Activated CD8-positive, alpha-beta T cell treated with anti-CD3 and anti-CD28 coated beads for 36 hours (primary cell): Measurements from ENCODE around the gene GNB1. TPM values are rescaled to one million over a fixed set of nuclear protein-coding genes. Genes with fewer than 3 reads are reported as not detected.

Source experiments
- ATAC-seq: fragments of 200-7000 bp; cut with Tn5 transposase; one replicate; pipeline ENCODE4 v1.10.0; 2021; ENCODE audit warnings: mild to moderate bottlenecking, moderate library complexity
- CTCF ChIA-PET: fragments of 350-600 bp; sonication (Branson Sonifier 250); formaldehyde crosslinking; loops from one replicate; lab custom pipeline; 2021; ENCODE audit warnings: antibody characterized with exemption; lab: Charles Lee
- POLR2A ChIA-PET: fragments of 350-600 bp; sonication (Branson Sonifier 250); formaldehyde crosslinking; loops from one replicate; lab custom pipeline; 2021; ENCODE audit warnings: antibody characterized with exemption; lab: Charles Lee
- DNase-seq: peaks from one replicate; pipeline ENCODE4 v3.0.0-alpha.2; 2020
- H3K27ac Mint-ChIP-seq: one replicate; pipeline ENCODE4 v1.8.0; 2021; ENCODE audit warnings: mild to moderate bottlenecking, mixed read lengths
- H3K27me3 Mint-ChIP-seq: one replicate; pipeline ENCODE4 v1.8.0; 2021; ENCODE audit warnings: mixed read lengths
- H3K36me3 Mint-ChIP-seq: one replicate; pipeline ENCODE4 v1.8.0; 2021; ENCODE audit warnings: low read depth, mixed read lengths
- H3K4me1 Mint-ChIP-seq: one replicate; pipeline ENCODE4 v1.8.0; 2021; ENCODE audit warnings: low read depth, mixed read lengths
- H3K4me3 Mint-ChIP-seq: one replicate; pipeline ENCODE4 v1.8.0; 2021; ENCODE audit warnings: mild to moderate bottlenecking, moderate library complexity, mixed read lengths
- H3K9me3 Mint-ChIP-seq: one replicate; pipeline ENCODE4 v1.8.0; 2021; ENCODE audit warnings: mixed read lengths
- intact Hi-C: fragments of 100-400 bp; cut with micrococcal nuclease; formaldehyde crosslinking; loops from one replicate; pipeline ENCODE4 v1.10.0; 2022
- total RNA-seq, 2 experiments: library from RNA; stranded (reverse); gene quantifications; one replicate each; pipeline ENCODE4 v1.2.3, GENCODE V29; 2021
- TF ChIP-seq, protein P1 (sequence below): fragments of 200-600 bp; IDR thresholded peaks from one replicate; pipeline ENCODE4 v1.8.0; 2022; ENCODE audit warnings: antibody characterized with exemption, mild to moderate bottlenecking

The GNB1 gene
- total RNA-seq, 2 experiments from 2014 or later = 318 to 330 TPM

DNA sequence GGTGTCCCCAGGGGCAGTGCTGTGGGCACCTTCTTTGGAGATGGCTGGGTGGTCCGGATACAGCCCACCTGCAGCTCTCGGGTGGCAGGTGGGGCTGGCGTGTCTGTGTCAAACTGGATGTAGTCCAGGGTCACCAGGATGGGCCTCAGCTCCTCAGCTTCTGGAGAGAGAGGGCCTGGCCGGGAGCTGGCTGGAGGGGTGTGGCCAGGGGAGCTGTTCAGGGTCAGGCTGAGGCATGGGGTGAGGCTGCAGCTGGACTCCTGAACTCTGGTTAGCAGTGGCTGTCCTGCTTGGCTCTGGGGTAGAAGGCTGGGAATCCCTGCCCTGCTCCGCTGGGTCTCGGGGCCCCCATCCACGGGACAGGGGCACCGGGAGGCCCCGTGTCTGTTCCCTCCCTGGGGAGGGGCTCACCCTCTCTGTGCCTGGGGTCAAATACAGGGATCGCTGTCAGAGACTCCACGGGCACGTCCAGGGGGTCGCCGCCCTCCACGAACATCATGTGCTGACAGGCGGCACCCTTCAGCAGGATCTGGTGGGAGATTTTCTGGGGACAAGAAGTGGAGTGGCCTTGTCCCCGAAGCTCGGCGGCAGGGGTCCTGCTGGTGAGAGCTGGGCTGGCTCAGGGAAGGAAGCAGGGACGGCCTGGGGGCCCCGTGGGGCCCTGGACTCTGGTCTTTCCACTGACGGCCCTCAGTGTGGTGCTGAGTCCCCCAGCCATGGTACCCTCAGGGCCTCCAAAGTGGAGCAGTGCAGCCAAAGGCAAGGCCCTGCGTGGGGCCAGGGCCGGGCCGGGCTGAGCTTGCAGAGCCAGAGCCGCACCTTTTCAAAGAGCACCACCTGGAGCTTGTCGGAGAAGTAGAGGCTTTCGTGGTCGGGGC, 32.3 kb upstream of the GNB1 start:
- no peak for ATAC-seq
- no peaks in the 10 kb centered on the region for H3K4me1 Mint-ChIP-seq
- POLR2A ChIA-PET = interaction anchor here (0.6 kb wide), 1 partner anchor 262 kb away, joined by 4 read pairs; no protein-coding TSS in a partner anchor
- CTCF ChIA-PET = no interaction called here
- H3K27me3 Mint-ChIP-seq = no peaks in the 10 kb centered on the region
- TF ChIP-seq, protein P1, sequence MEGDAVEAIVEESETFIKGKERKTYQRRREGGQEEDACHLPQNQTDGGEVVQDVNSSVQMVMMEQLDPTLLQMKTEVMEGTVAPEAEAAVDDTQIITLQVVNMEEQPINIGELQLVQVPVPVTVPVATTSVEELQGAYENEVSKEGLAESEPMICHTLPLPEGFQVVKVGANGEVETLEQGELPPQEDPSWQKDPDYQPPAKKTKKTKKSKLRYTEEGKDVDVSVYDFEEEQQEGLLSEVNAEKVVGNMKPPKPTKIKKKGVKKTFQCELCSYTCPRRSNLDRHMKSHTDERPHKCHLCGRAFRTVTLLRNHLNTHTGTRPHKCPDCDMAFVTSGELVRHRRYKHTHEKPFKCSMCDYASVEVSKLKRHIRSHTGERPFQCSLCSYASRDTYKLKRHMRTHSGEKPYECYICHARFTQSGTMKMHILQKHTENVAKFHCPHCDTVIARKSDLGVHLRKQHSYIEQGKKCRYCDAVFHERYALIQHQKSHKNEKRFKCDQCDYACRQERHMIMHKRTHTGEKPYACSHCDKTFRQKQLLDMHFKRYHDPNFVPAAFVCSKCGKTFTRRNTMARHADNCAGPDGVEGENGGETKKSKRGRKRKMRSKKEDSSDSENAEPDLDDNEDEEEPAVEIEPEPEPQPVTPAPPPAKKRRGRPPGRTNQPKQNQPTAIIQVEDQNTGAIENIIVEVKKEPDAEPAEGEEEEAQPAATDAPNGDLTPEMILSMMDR = no peak
- H3K4me3 Mint-ChIP-seq = no peak overlapping the region
- DNase-seq = no peak
- H3K9me3 Mint-ChIP-seq = no peaks in the 10 kb centered on the region
- intact Hi-C loops = no loop called here
- no peak overlapping the region for H3K27ac Mint-ChIP-seq
- H3K36me3 Mint-ChIP-seq = no peaks in the 10 kb centered on the region

DNA sequence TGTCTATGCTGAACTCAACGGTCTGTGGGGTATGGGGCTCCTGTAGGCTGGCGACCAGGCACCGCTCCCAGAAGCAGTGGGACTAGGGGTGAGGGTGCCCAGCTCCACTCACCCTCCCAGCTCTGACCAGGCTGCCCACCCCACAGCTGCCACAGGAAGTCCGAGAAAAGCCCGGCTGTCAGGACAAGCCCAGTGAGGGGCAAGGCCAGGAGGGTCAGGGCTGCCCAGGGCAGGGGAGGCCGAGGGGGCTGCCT, 31.7 kb upstream of the GNB1 start:
- intact Hi-C loops = no loop called here
- DNase-seq (no peak), ATAC-seq (no peak)
- TF ChIP-seq, protein P1 = no peak
- Mint-ChIP-seq H3K36me3 (no peaks in the 10 kb centered on the region), H3K4me3 (no peak overlapping the region), H3K9me3 (no peaks in the 10 kb centered on the region), H3K27me3 (no peaks in the 10 kb centered on the region), H3K4me1 (peaks cover 3% of the 10 kb centered on the region), H3K27ac (no peak overlapping the region)
- CTCF ChIA-PET = no interaction called here
- POLR2A ChIA-PET = interaction anchor here (0.6 kb wide), 1 partner anchor 262 kb away, joined by 4 read pairs; no protein-coding TSS in a partner anchor

DNA sequence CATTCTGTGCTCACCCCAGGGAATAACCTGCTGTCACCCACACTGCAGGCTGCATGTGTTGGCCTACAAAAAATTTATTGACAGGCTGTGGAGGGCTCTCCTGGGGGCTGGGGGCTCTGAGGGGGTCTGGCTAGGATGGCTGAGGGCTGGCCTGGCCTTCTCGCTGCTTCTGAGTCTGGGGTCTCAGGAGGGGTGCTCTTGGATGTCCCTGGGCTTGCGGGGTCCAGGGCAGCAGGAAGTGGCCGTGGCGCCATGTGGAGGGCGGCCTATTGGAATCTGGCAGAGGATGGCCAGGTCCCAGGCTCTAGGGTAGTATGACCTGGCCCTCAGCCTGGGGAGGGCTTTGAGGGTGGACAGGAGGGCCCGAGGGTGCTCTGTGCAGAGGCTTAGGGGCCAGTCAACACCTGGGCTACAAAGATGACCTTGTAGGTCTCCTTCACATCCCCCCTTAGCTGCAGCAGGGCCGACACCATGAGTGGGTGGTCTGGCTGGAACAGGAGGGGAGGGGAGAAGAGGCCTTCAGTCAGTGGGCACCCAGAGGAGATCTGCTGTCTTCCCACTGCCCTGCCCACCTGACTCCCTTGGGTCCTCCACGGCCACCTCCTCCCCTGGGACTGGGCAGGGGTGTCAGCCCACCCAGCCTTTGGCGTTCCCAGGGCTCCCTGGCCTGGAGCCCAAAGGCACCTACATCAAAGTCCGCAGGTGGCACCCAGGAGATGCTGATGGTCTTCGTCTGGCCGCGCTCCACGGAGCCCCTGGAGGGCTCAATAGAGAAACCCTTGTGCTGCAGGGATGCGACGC, 31.2 kb upstream of the GNB1 start:
- Mint-ChIP-seq H3K27me3 (no peaks in the 10 kb centered on the region), H3K27ac (no peak overlapping the region), H3K4me3 (no peak overlapping the region), H3K9me3 (no peaks in the 10 kb centered on the region), H3K36me3 (no peaks in the 10 kb centered on the region), H3K4me1 (peaks cover 3% of the 10 kb centered on the region)
- no peak for ATAC-seq
- ChIA-PET CTCF (no interaction called here), POLR2A (interaction anchor here (0.6 kb wide), 1 partner anchor 263 kb away, joined by 4 read pairs; no protein-coding TSS in a partner anchor)
- TF ChIP-seq, protein P1 = no peak
- no peak for DNase-seq
- intact Hi-C loops = no loop called here

DNA sequence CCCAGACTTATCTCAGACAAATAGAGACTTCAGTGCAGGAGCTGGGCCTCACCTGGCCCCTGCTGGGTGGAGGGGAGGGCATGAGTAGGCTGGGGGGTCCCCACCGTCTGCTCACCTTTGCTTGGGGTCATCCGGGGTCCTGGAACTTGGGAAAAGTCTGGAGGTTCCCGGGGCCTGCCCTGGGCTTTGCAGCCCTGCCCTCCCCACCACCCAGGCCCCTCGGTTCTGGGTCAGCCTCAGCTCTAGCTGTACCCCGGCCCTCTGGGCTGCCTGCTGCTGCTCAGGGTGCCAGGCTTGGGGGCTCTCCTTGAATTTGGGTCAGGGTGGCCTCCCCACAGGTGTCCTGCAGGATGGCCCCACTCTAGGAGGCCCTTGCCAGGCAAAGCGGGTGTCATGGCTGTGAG, 30.6 kb upstream of the GNB1 start:
- no peak overlapping the region for H3K4me3 Mint-ChIP-seq
- no peak overlapping the region for H3K27ac Mint-ChIP-seq
- no peaks in the 10 kb centered on the region for H3K36me3 Mint-ChIP-seq
- DNase-seq = no peak
- peaks cover 3% of the 10 kb centered on the region for H3K4me1 Mint-ChIP-seq
- intact Hi-C loops = no loop called here
- ATAC-seq = no peak
- ChIA-PET POLR2A (no interaction called here), CTCF (no interaction called here)
- H3K9me3 Mint-ChIP-seq = no peaks in the 10 kb centered on the region
- TF ChIP-seq, protein P1 = no peak
- H3K27me3 Mint-ChIP-seq = no peaks in the 10 kb centered on the region
